B cell (primary cell): ENCODE data around the gene TSC22D2.

Source experiments
- CTCF ChIP-seq: fragments of 200-600 bp; IDR thresholded peaks from one replicate; pipeline ENCODE4 v1.8.0; 2022; ENCODE audit warnings: antibody characterized with exemption, mild to moderate bottlenecking
- EZH2 ChIP-seq: IDR thresholded peaks from 2 replicates; pipeline ENCODE4 v1.6.1; 2012; ENCODE audit warnings: borderline replicate concordance, low read depth, mild to moderate bottlenecking, moderate library complexity, low read length; ENCODE audit not compliant: insufficient read depth, poor library complexity, severe bottlenecking

GRCh38 chr3:150494411-150494977 is 86.4 kb downstream of the TSC22D2 start:
- no peak for TF ChIP-seq EZH2
- TF ChIP-seq CTCF = no peak
